ENCODE data around the gene TSPAN18. TPM values are rescaled to one million over a fixed set of nuclear protein-coding genes. Genes with fewer than 3 reads are reported as not detected.

The TSPAN18 gene
- total RNA-seq, 6 donors from 2014 or later = 8.2 to 48.6 (median 17.5) TPM

DNA sequence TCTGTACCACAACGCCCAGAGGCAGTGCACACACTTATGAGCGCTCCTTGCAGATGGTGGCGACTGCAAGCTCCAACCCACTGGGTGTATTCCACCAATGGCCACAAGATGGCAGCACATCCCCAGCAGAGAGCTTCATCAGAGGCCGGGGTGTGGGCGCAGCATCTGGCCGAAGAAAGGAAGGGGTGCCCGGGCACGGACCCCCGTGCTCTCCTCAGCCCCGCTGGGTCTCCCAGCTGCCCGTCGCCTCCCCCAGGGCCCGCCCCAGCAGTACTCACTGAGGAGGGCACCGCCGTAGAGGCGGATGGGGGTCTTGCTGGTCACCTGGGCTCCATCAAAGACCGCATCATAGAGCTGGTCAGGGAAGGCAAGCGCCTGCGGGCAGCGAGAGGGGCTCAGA lies 209.8 kb downstream of the TSPAN18 start:
- Histone ChIP-seq H3K36me3 (peaks cover 0 to 45% (median 26%) of the 10 kb centered on the region in 4 donors), H3K27me3 (no peaks in the 10 kb centered on the region), H3K4me3 (no peak overlapping the region), H3K27ac (no peak overlapping the region), H3K9me3 (no peaks in the 10 kb centered on the region), H3K4me1 (peaks cover 2 to 10% (median 7%) of the 10 kb centered on the region in 4 donors)
- 33 to 61% methylated on average over 6 to 15 of the region's 20 CpGs for WGBS, 2 donors
- DNase-seq = peak in 1 of 2 donors; percentile 81
- TF ChIP-seq EP300 (IDR thresholded peaks at IDR 0.05) = no peak
- TF ChIP-seq, protein P1, sequence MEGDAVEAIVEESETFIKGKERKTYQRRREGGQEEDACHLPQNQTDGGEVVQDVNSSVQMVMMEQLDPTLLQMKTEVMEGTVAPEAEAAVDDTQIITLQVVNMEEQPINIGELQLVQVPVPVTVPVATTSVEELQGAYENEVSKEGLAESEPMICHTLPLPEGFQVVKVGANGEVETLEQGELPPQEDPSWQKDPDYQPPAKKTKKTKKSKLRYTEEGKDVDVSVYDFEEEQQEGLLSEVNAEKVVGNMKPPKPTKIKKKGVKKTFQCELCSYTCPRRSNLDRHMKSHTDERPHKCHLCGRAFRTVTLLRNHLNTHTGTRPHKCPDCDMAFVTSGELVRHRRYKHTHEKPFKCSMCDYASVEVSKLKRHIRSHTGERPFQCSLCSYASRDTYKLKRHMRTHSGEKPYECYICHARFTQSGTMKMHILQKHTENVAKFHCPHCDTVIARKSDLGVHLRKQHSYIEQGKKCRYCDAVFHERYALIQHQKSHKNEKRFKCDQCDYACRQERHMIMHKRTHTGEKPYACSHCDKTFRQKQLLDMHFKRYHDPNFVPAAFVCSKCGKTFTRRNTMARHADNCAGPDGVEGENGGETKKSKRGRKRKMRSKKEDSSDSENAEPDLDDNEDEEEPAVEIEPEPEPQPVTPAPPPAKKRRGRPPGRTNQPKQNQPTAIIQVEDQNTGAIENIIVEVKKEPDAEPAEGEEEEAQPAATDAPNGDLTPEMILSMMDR (IDR thresholded peaks at IDR 0.05) = peak; percentile 94 to 98 (median 97)
- peak in 1 of 2 donors; percentile 85 for ATAC-seq (ENCODE audit: low FRiP score in 2 of 2)

DNA sequence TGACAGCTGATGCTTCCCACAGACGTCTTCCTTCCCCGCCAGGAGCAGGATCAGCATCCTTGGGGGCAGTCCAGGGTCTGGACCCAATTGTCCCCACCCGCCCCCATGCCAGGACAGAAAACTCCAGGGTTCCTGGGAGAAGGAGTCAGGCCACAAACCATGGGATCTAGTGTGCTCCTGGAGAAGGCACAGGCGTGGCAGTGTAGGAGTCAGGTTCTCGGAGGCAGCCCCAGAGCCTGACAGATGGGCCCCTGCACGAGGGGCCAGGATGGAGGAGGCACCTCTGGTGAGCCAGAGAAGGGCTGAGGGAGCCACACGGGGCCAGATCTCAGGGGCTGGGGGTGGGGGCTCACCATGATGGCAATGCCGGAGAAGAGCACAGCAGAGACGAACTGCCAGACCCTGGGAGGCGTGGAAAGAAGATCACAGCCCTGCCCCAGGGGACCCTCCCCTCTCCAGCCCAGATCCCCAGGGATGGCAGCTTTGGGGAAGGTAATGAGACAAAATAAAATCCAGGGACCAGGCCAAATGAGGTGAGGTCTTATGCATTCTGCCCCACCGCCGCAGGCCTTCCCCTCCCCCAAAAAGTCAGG lies 210.3 kb downstream of the TSPAN18 start:
- peaks cover 2 to 10% (median 8%) of the 10 kb centered on the region in 4 donors for H3K4me1 ChIP-seq
- H3K36me3 ChIP-seq = peaks cover 0 to 45% (median 26%) of the 10 kb centered on the region in 4 donors
- H3K9me3 ChIP-seq = no peaks in the 10 kb centered on the region
- H3K27me3 ChIP-seq = no peaks in the 10 kb centered on the region
- TF ChIP-seq POLR2AphosphoS5 (IDR thresholded peaks at IDR 0.05) (no peak), EP300 (IDR thresholded peaks at IDR 0.05) (no peak), POLR2A (IDR thresholded peaks at IDR 0.05) (no peak)
- TF ChIP-seq, protein P1 (IDR thresholded peaks at IDR 0.05) = no peak
- no peak overlapping the region for H3K4me3 ChIP-seq
- ATAC-seq (ENCODE audit: low FRiP score in 2 of 2) (no peak), DNase-seq (no peak)
- WGBS, 2 donors = 82 to 93% methylated on average over 10 to 11 of the region's 12 CpGs
- no peak overlapping the region for H3K27ac ChIP-seq

DNA sequence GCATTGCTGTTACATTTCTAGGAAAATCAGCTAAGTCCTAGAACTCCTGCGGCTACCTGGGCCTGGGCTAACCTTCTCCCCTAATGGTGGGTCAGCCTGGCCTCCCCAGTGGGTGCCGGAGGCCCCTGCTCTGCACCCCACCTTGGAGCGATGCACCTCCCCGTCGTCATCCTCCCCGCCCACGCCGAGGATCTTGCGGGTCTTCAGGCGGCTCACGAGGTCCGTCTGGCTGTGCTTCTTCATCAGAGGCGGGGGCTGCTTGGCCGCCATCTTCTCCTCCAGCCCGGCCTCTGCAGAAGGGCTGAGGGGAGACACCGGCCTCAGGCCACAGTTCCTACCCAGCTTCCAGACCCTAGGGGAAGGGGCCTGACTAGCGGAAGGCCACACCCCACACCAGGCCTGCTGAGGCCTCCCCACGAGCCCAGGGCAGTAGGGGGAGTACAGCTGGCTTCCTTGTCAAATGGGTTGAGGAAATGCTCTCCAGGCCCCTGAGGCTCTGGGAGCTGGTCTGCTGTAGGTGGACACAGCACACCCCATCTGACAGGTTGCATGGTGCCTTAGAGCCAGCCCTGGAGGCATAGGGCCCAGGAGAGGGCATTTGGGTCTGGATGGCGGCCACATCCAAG lies 211.4 kb downstream of the TSPAN18 start:
- Histone ChIP-seq H3K4me1 (peaks cover 10 to 19% (median 17%) of the 10 kb centered on the region in 4 donors), H3K9me3 (no peaks in the 10 kb centered on the region), H3K4me3 (no peak overlapping the region), H3K36me3 (peaks cover 0 to 43% (median 23%) of the 10 kb centered on the region in 4 donors), H3K27me3 (no peaks in the 10 kb centered on the region), H3K27ac (no peak overlapping the region)
- DNase-seq (no peak), ATAC-seq (ENCODE audit: low FRiP score in 2 of 2) (no peak)
- 87 to 92% methylated on average over 15 to 17 of the region's 19 CpGs for WGBS, 2 donors
- TF ChIP-seq POLR2AphosphoS5 (IDR thresholded peaks at IDR 0.05) (no peak), EP300 (IDR thresholded peaks at IDR 0.05) (no peak), POLR2A (IDR thresholded peaks at IDR 0.05) (no peak)
- TF ChIP-seq, protein P1 (IDR thresholded peaks at IDR 0.05) = no peak

DNA sequence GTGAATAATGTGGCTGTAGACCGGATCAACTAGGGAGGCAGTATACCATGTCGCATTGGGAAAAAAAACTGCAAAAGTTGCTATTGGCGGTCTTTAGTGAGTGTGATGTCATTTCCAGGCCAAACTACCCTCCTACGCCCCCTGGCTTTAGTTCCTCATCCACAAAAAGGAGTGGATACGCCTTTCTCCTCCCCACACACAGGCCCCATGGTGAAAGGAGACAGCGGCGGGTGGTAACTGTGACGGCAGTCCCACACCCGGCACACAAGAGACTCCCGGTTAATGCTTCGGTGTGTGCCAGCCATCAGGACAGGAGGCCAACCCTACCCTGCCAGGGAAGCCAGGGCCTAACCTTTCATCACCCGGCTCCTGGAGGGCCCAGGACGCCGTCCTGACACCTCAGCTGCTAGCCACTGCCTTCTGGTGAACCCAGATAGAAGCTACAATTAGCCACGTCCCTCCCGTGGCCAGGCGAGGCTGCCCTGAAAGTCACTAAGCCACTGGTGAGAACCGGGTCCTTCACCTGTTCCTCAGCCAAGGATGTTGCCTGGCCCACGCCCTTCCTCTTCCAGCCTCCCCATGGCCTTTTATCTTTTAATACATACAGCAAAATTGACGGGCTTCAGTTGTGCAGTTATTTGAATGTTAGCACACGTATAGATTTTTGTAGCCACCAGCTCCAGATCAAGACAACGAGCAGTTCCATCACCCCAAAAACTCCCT lies 213.1 kb downstream of the TSPAN18 start:
- WGBS, 2 donors = 79 to 81% methylated on average over 16 to 20 of the region's 22 CpGs
- no peak for TF ChIP-seq EP300 (IDR thresholded peaks at IDR 0.05)
- TF ChIP-seq POLR2AphosphoS5 (IDR thresholded peaks at IDR 0.05) = no peak
- no peak for TF ChIP-seq POLR2A (IDR thresholded peaks at IDR 0.05)
- TF ChIP-seq, protein P1 (IDR thresholded peaks at IDR 0.05) = no peak
- H3K27ac ChIP-seq = no peak overlapping the region
- H3K9me3 ChIP-seq = no peaks in the 10 kb centered on the region
- no peaks in the 10 kb centered on the region for H3K27me3 ChIP-seq
- ATAC-seq (ENCODE audit: low FRiP score in 2 of 2) (peak in 1 of 2 donors; percentile 69), DNase-seq (no peak)
- peaks cover 13 to 34% (median 30%) of the 10 kb centered on the region in 4 donors for H3K4me1 ChIP-seq
- H3K4me3 ChIP-seq = no peak overlapping the region
- peaks cover 0 to 29% (median 9%) of the 10 kb centered on the region in 4 donors for H3K36me3 ChIP-seq
